ENCODE measurements around the gene TADA1.

Gene TADA1

GRCh38 chr1:166875734-166876539 is at the start of gene TADA1:
TADA1 (minus strand) TSS chr1:166876264; CDS start chr1:166876233, 31 bp downstream.
- DNase-seq, result peak; percentile 98

- no peak for DNase-seq
These were observed 48.9 kb upstream of the TADA1 start for GRCh38 chr1:166924823-166925541.

DNA sequence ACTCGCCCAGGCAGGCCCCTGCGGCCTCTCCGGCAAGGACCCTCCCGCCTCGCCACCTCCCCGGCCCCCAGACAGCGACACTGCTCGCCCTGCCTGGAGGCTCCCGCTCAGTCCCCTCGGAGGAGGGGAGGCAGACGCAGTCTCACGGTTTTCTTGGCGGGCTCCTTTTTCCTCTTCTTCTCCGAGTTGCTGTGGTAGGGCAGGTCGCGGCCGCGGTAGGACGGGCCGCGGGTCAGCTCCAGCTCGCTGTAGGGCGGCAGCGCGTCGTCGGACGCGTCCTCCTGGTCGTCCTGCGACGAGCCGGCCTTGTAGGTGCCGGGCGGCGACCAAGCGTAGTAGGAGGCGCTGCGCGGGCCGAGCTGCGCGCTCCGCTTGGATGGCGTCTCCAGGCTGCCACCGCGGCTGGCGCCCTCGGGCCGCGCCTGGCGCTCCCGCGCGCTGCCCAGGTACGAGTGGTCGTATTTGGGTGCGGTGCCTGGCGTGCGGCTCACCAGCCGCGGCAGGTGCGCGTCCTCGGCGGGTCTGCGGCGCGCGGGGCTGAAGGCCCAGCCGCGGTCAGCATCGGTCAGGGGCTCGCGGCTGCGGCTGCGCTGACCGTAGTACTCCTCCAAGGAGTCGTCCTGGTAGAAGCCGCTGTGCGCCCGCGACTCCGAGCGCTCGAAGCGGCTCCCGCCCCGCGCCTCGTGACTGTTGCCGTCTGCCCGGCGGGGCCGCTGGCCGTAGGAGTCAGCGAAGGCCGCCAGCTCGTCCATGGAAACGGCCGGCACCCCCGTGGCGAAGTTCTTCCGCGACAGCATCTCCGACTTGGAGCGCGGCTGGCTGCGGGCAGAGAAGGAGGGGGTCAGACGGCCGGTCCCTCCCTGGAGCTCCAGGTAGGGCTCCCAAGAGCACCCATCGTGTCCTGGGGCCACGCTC is 44.8 kb upstream of the TADA1 start:
- peak; percentile 12 for DNase-seq

DNA sequence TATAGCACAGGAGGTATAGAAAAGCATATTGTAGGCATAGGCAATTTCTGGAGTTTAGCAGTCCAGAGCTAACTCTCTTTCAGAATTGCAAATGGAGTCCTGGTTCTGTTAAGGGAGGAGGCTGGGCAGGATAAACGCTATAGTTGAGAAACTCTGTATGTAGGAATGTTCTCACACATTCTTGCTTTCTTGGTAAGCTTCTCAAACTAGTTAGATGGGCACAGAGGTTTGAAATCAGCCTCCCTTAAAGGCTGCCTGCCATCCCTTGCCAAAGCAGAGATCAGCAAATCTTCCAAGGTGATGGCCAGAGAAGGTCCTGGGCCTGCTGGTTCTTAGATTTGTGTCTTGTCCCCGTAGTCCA is 42.9 kb upstream of the TADA1 start:
- DNase-seq, result no peak

DNA sequence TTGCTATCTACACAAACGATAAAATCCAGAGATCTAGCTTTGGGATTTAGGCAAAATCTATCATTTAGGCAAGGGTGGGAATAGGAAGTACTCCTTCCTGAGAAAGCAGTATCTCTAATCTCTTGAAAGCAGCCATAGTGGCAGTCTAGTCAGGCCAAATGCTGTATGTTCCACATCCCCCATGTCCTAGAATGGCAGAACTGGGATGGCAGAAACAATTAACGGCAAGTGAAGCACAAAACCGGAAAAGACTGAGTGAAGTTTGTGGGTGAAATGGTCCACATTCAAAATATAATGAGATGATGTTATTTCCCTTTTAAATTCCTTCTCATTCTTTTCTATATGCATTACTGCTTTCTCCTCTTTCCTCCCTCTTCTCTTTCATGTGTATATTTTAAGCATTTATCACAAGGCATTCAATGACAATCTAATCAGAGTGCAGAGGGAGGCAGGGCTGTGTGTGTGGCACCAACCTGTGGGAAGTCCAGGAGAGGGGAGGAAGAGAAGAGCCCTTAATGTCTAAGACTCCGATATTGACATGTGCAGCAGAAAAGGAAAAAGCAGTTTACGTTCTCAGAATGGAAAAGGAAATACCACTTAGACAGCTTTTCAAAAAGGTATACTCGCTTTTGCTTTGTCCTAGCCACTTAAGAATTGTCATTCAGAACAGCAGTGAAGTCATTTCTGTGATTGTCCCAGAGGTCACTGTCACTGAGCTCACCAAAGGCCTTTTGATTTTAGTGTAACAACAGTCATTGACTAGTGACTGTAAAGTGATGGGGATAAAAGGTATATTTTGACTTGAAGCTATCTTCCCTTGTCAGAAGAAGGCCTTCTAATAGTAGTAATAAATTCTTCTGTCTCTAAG is 42.3 kb upstream of the TADA1 start:
- no peak for DNase-seq

- DNase-seq, result no peak
These were observed 39.9 kb upstream of the TADA1 start for GRCh38 chr1:166915941-166916340.

- no peak for DNase-seq
These were observed 39.0 kb upstream of the TADA1 start for GRCh38 chr1:166915042-166915441.

- DNase-seq, result no peak
These were observed 38.0 kb upstream of the TADA1 start for GRCh38 chr1:166914111-166914510.

DNA sequence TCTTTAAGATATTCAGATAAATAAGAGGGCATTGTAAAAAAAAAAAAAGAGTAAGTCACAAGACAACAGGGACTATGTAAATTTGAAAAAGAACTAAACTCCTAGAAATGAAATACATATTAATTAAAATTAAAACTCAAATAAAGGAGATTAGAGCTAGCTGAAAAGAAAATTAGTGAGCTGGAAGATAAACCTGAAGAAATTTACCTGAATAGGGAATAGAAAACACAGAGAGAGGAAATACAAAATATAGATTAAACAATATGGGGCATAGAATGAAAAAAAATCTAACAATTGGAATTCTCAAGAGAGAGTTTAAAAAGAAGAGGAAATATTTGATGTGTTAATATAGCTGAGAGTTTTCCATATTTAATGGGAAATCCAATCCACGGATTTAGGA is 35.6 kb upstream of the TADA1 start:
- DNase-seq, result no peak

GRCh38 chr1:166910396-166910994 is 34.4 kb upstream of the TADA1 start:
- peak; percentile 81 for DNase-seq

DNA sequence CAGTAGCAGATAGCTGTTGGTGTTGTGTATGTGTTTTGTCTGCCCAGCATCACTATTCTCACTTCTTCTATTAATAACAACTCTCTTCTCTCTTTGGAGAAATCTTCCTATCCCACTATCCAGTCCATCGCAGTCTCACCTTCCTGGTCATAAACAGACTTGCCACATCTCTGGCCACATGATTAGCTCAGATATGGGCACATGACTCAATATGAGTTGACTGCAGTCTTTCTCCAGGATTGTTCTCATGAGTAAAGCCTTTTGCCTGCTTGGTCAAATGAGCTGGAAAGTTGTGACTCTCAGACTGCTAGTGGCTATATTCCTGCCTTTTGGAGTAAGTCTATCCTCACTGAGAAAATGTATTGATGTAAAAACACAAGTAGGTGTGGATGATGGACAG is 32.9 kb upstream of the TADA1 start:
- DNase-seq, result no peak

DNA sequence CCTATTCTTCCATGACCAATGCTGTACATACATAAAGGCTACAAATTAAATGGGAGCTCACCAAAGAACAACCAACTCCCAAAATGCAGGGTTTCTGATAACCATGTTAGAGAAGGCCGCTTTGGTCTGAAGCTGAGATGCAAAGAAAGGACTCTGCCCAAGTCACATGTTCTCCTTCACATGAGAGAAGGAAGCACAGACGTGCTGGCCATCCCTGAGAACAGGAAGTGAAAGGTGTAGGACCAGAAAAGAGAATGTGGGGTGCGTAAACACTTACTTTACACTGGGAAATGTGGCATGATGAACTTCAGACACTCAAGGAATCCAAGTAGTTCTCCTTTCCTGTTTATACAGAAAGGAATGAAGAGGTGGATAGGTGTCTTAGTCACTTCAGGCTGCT is 31.7 kb upstream of the TADA1 start:
- DNase-seq, result no peak

- DNase-seq, result no peak
These were observed 31.0 kb upstream of the TADA1 start for GRCh38 chr1:166907051-166907450.

DNA sequence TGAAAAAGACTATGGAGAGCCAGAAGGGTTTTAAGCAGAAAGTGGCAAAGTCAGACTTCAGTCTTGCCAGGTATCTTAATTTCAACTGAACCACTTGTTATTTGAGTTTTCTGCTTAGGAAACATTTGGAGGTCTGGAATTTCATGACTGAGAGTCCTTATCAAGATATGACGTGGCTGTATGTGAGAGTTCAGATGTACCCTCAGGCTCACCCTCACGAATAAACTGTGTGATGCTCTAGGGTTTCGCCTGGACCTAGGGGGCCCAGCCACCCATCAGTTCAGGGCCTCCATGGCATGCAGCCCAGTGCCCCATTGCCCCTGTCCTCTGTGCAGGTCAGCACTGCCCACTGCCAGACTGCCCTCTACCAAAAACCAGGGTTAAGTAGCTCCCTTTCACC is 30.6 kb upstream of the TADA1 start:
- DNase-seq, result no peak

GRCh38 chr1:166905900-166906299 is 29.8 kb upstream of the TADA1 start:
- no peak for DNase-seq

GRCh38 chr1:166905136-166905535 is 29.1 kb upstream of the TADA1 start:
- DNase-seq, result no peak

DNA sequence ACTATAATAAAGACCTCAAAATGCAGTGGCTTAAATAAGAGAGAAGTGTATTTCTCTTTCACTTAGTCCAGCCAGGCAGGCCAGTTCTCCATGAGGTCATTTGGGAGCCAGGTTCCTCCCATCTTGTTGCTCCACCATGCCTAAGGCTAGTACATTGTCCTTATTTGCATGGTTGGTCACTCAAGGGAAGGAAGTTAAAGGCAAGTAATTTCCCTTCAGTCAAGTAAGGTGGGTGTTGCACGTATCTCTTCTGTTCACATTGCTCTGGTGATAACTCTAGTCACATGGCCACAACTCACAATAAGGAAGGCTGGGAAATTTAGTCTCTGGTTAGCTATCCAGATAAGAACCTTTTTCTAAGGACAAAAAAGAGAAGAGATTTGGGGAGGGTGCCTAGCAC is 27.2 kb upstream of the TADA1 start:
- no peak for DNase-seq

- no peak for DNase-seq
These were observed 26.2 kb upstream of the TADA1 start for GRCh38 chr1:166902279-166902678.

DNA sequence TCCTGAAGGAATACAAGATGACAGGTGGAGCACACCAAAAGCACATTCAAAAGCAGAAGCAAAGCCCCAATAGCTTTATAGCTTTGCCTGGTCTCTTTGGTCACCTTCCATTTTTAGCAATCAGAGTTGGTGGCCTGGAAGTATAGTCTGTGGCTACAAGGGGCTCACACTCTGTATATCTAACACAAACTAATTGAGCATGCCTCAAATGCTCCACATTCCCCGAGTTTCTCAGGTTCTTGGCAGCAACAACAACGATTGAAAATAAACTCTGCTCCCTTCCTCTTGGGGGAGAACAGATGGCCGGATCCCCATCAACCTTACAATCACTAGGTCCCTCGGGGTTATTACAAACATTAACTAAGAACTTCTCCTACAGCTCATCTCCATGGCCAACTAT is 24.9 kb upstream of the TADA1 start:
- no peak for DNase-seq

GRCh38 chr1:166899769-166900168 is 23.7 kb upstream of the TADA1 start:
- no peak for DNase-seq

DNA sequence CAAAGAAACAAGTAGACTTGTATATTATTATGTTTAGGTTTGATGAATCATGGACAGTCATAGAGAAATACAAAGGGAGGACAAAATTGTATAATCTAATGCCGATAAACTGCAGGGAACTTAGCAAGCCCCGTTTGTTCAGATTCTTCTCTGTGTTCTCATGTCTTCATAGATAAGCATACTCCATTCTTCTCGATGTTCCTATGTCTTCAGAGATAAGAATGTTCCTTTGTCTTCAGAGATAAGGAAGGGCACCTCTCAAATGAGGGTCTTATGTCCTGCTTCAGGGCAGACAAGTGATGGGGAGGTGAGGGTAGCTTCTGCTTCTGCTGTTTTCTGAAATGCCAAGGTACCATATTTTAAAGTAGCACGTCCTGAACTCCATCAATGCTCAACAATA is 19.7 kb upstream of the TADA1 start:
- DNase-seq, result no peak

DNA sequence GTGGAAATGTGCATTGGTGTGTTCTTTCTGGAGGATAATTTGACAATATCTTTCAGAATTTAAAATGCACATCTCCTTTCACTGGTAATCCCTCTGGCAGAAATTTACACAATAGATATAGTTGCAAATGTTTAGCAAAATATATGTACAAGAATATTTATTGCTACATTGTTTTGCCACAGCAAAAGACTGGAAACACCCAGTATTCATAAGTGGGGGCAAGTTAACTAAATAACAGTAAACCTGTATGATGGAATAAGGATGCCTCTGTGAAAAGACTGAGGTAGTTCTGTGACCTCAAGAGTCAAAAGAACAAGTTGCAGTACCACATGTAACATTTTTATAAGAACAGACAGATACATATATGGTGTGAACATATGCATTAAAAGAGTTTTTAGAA is 13.7 kb upstream of the TADA1 start:
- DNase-seq, result no peak
